LNCAP (cell line): ENCODE results near the gene PTPRD.

Experiments
- CTCF ChIP-seq: fragments of 450-650 bp; IDR thresholded peaks from 2 replicates; pipeline ENCODE4 v1.5.1; 2017; ENCODE audit warnings: mild to moderate bottlenecking

Gene PTPRD

GRCh38 chr9:8604201-8604600 is 2008.6 kb downstream of the PTPRD start:
- no peak for TF ChIP-seq CTCF

GRCh38 chr9:8600914-8601680 is 2011.7 kb downstream of the PTPRD start:
- no peak for TF ChIP-seq CTCF

GRCh38 chr9:8599937-8600336 is 2012.9 kb downstream of the PTPRD start:
- TF ChIP-seq CTCF, result no peak

GRCh38 chr9:8589476-8589875 is 2023.3 kb downstream of the PTPRD start:
- no peak for TF ChIP-seq CTCF

GRCh38 chr9:8585036-8585435 is 2027.8 kb downstream of the PTPRD start:
- no peak for TF ChIP-seq CTCF

GRCh38 chr9:8579661-8580060 is 2033.1 kb downstream of the PTPRD start:
- TF ChIP-seq CTCF, result no peak

GRCh38 chr9:8576741-8577140 is 2036.1 kb downstream of the PTPRD start:
- TF ChIP-seq CTCF, result no peak

GRCh38 chr9:8574846-8575245 is 2038.0 kb downstream of the PTPRD start:
- TF ChIP-seq CTCF, result no peak
